GM12875 (cell line): Measurements from ENCODE around the gene L3MBTL2.
A peak's percentile ranks its signal among the peaks of the same experiment; 100 is the strongest.

Experiments used
- H3K4me3 ChIP-seq: one replicate; pipeline ENCODE4 v1.5.1; 2011; ENCODE audit warnings: low read depth, low read length, control low read depth
- TF ChIP-seq, protein P1 (sequence below): IDR thresholded peaks from 2 replicates; pipeline ENCODE4 v1.5.1; 2011; ENCODE audit warnings: low read depth, mild to moderate bottlenecking, control low read depth, inconsistent platforms, low read length, moderate library complexity, borderline replicate concordance; ENCODE audit not compliant: insufficient read depth

The L3MBTL2 gene

GRCh38 chr22:41241133-41241676 is 36.1 kb downstream of the L3MBTL2 start:
- H3K4me3 ChIP-seq: no peak overlapping the region
- TF ChIP-seq, protein P1, sequence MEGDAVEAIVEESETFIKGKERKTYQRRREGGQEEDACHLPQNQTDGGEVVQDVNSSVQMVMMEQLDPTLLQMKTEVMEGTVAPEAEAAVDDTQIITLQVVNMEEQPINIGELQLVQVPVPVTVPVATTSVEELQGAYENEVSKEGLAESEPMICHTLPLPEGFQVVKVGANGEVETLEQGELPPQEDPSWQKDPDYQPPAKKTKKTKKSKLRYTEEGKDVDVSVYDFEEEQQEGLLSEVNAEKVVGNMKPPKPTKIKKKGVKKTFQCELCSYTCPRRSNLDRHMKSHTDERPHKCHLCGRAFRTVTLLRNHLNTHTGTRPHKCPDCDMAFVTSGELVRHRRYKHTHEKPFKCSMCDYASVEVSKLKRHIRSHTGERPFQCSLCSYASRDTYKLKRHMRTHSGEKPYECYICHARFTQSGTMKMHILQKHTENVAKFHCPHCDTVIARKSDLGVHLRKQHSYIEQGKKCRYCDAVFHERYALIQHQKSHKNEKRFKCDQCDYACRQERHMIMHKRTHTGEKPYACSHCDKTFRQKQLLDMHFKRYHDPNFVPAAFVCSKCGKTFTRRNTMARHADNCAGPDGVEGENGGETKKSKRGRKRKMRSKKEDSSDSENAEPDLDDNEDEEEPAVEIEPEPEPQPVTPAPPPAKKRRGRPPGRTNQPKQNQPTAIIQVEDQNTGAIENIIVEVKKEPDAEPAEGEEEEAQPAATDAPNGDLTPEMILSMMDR: no peak

- TF ChIP-seq, protein P1: no peak
- H3K4me3 ChIP-seq: no peak overlapping the region
Observed at GRCh38 chr22:41242396-41243117, 37.4 kb downstream of the L3MBTL2 start.

DNA sequence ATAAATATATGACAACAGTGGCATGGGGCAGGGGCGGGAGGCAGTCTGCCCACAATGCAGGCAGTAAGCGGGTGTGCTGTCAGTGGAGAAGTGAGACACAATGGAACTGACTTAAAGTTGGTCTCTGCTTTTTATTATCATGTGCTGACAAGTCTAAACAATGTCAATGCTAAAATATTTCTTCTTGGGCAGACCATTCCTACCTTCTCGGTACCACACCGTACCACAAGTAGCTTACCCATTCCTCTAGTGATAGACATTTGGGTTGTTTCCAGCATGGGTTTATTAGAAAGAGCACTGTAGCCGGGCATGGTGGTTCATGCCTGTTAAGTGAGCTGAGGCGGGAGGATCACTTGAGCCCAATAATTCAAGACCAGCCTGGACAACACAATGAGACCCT is 38.2 kb downstream of the L3MBTL2 start:
- no peak overlapping the region for H3K4me3 ChIP-seq
- TF ChIP-seq, protein P1: no peak

GRCh38 chr22:41245917-41246499 is 40.9 kb downstream of the L3MBTL2 start:
- TF ChIP-seq, protein P1: 0 out of 2 replicates have a peak, but pooled peaks have one; percentile 4
- H3K4me3 ChIP-seq: no peak overlapping the region

GRCh38 chr22:41247703-41248102 is 42.6 kb downstream of the L3MBTL2 start:
- TF ChIP-seq, protein P1: no peak
- no peak overlapping the region for H3K4me3 ChIP-seq

GRCh38 chr22:41248314-41248713 is 43.2 kb downstream of the L3MBTL2 start:
- TF ChIP-seq, protein P1: no peak
- no peak overlapping the region for H3K4me3 ChIP-seq

- TF ChIP-seq, protein P1: no peak
- H3K4me3 ChIP-seq: no peak overlapping the region
Observed at GRCh38 chr22:41248758-41249157, 43.6 kb downstream of the L3MBTL2 start.
